Astrocyte of the cerebellum (primary cell): ENCODE measurements around the gene COL9A1.
A peak's percentile ranks its signal among the peaks of the same experiment; 100 is the strongest.

Experiments
- DNase-seq: peaks from one replicate; pipeline ENCODE4 v3.0.0-alpha.2; 2011; ENCODE audit warnings: low read depth
- H3K4me3 ChIP-seq: 2 replicates; pipeline ENCODE4 v1.5.1; 2011; ENCODE audit warnings: mild to moderate bottlenecking, low read depth, low read length, moderate library complexity
- CTCF ChIP-seq: IDR thresholded peaks from 2 replicates; pipeline ENCODE4 v1.5.1; 2012; ENCODE audit warnings: low read length, low read depth, moderate library complexity, mild to moderate bottlenecking; ENCODE audit errors: missing control alignments
- in situ Hi-C: cut with HindIII; loops from 2 replicates; pipeline ENCODE4 v1.10.0; 2017; ENCODE audit warnings: low sequenced_read_pairs

The COL9A1 gene

GRCh38 chr6:70215460-70216108, 87.3 kb downstream of the COL9A1 start:
- DNase-seq, result no peak
- no peak for TF ChIP-seq CTCF
- in situ Hi-C loops, result no loop called here
- no peak overlapping the region for H3K4me3 ChIP-seq

GRCh38 chr6:70210462-70210861, 92.4 kb downstream of the COL9A1 start:
- in situ Hi-C loops, result no loop called here
- TF ChIP-seq CTCF, result peak; percentile 25
- no peak overlapping the region for H3K4me3 ChIP-seq
- no peak for DNase-seq

- in situ Hi-C loops, result loop anchor here (5.0 kb wide), 1 partner anchor 34 kb away; no protein-coding TSS in a partner anchor
- TF ChIP-seq CTCF, result no peak
- DNase-seq, result no peak
- no peak overlapping the region for H3K4me3 ChIP-seq
Measured at GRCh38 chr6:70208235-70208790, 94.6 kb downstream of the COL9A1 start.

GRCh38 chr6:70198785-70199184, 104.1 kb downstream of the COL9A1 start:
- in situ Hi-C loops, result no loop called here
- TF ChIP-seq CTCF, result no peak
- no peak overlapping the region for H3K4me3 ChIP-seq
- no peak for DNase-seq

GRCh38 chr6:70196531-70196930, 106.4 kb downstream of the COL9A1 start:
- DNase-seq, result no peak
- no peak for TF ChIP-seq CTCF
- in situ Hi-C loops, result no loop called here
- H3K4me3 ChIP-seq, result no peak overlapping the region

GRCh38 chr6:70194421-70194820, 108.5 kb downstream of the COL9A1 start:
- no peak for DNase-seq
- in situ Hi-C loops, result no loop called here
- no peak for TF ChIP-seq CTCF
- no peak overlapping the region for H3K4me3 ChIP-seq
